Activated CD4-positive, alpha-beta memory T cell treated with anti-CD3 and anti-CD28 coated beads, Interleukin-2, amount 10 ng/mL, durations not matched to agents 7 days and 5 days (primary cell): ENCODE results near the gene HBQ1. TPM values are rescaled to one million over a fixed set of nuclear protein-coding genes. Genes with fewer than 3 reads are reported as not detected.
"Not testable (repeated sequence)": the region's sequence is repeated elsewhere in the genome, so short reads cannot be mapped to it uniquely, and the experiment has no call there.

ENCODE experiments used
- CTCF ChIA-PET: fragments of 350-600 bp; sonication (Branson Sonifier 250); formaldehyde crosslinking; loops from one replicate; lab custom pipeline; 2021; ENCODE audit warnings: antibody characterized with exemption, inconsistent platforms; lab: Charles Lee
- POLR2A ChIA-PET: fragments of 350-600 bp; sonication (Branson Sonifier 250); formaldehyde crosslinking; loops from one replicate; lab custom pipeline; 2021; ENCODE audit warnings: antibody characterized with exemption; lab: Charles Lee
- DNase-seq: peaks from one replicate; pipeline ENCODE4 v3.0.0-alpha.2; 2020
- H3K27ac Mint-ChIP-seq: one replicate; pipeline ENCODE4 v1.8.0; 2021; ENCODE audit warnings: mild to moderate bottlenecking, mixed read lengths
- H3K27me3 Mint-ChIP-seq: one replicate; pipeline ENCODE4 v1.8.0; 2021; ENCODE audit warnings: mixed read lengths
- H3K36me3 Mint-ChIP-seq: one replicate; pipeline ENCODE4 v1.8.0; 2021; ENCODE audit warnings: low read depth, mixed read lengths
- H3K4me1 Mint-ChIP-seq: one replicate; pipeline ENCODE4 v1.8.0; 2021; ENCODE audit warnings: mixed read lengths
- H3K4me3 Mint-ChIP-seq: one replicate; pipeline ENCODE4 v1.8.0; 2021; ENCODE audit warnings: mild to moderate bottlenecking, mixed read lengths
- H3K9me3 Mint-ChIP-seq: one replicate; pipeline ENCODE4 v1.8.0; 2021; ENCODE audit warnings: mixed read lengths
- total RNA-seq, 2 experiments: library from RNA; stranded (reverse); gene quantifications; one replicate each; pipeline ENCODE4 v1.2.3, GENCODE V29; 2021

HBQ1 gene
- total RNA-seq, 2 experiments from 2014 or later = not detected

DNA sequence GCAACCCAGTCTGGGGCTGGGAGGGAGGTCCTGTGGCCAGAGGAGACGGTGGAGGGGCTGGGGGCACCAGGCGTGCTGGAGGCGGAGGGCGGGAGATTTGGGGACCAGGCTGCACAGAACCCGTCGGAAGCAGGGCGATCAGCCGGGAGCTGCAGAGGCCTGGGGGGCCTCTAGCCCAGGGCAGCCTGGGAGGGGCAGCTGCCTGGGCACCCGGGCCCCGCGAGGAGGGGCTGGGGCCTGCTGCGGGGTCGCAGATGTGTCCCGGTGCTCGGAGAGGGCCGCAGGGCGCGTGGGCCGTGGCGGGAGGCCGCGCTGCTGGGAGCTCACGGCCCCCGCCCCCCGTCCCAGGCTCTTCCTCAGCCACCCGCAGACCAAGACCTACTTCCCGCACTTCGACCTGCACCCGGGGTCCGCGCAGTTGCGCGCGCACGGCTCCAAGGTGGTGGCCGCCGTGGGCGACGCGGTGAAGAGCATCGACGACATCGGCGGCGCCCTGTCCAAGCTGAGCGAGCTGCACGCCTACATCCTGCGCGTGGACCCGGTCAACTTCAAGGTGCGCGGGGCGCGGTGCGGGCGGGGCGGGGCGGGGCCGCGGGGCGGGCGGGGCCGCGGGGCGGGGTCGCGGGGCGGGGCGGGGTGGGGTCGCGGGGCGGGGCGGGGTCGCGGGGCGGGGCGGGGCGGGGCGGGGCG lies 16.0 kb upstream of the HBQ1 start:
- H3K4me3 Mint-ChIP-seq, CTCF ChIA-PET, H3K9me3 Mint-ChIP-seq, POLR2A ChIA-PET, H3K4me1 Mint-ChIP-seq, DNase-seq, H3K36me3 Mint-ChIP-seq, H3K27ac Mint-ChIP-seq: not testable (repeated sequence)
- peaks cover 37% of the 10 kb centered on the region for H3K27me3 Mint-ChIP-seq

DNA sequence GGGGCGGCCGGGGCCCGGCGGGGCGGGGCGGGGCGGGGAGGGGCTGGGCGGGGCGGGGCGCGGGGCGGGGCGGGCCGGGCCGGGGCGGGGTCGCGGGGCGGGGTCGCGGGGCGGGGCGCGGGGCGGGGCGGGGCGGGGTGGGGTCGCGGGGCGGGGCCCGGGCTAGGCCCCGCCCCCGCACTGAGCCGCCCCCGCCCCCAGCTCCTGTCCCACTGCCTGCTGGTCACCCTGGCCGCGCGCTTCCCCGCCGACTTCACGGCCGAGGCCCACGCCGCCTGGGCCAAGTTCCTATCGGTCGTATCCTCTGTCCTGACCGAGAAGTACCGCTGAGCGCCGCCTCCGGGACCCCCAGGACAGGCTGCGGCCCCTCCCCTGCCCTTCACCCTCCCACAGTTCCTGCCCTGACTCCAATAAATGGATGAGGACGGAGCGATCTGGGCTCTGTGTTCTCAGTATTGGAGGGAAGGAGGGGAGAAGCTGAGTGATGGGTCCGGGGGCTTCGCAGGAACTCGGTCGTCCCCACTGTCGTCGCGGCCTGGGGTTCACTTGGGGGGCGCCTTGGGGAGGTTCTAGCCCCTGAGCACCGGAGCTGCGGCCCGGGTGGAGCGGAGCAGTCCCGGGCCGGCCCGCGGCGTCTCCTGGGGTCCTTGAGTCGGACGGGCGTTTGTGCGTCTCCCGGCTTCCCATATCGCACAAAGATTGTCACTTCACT lies 15.3 kb upstream of the HBQ1 start:
- no peak for DNase-seq
- Mint-ChIP-seq H3K27me3 (peaks cover 40% of the 10 kb centered on the region), H3K27ac (no peak overlapping the region), H3K4me1 (peaks cover 8% of the 10 kb centered on the region), H3K4me3 (no peak overlapping the region), H3K9me3 (no peaks in the 10 kb centered on the region), H3K36me3 (no peaks in the 10 kb centered on the region)
- CTCF ChIA-PET = no interaction called here
- POLR2A ChIA-PET = no interaction called here

DNA sequence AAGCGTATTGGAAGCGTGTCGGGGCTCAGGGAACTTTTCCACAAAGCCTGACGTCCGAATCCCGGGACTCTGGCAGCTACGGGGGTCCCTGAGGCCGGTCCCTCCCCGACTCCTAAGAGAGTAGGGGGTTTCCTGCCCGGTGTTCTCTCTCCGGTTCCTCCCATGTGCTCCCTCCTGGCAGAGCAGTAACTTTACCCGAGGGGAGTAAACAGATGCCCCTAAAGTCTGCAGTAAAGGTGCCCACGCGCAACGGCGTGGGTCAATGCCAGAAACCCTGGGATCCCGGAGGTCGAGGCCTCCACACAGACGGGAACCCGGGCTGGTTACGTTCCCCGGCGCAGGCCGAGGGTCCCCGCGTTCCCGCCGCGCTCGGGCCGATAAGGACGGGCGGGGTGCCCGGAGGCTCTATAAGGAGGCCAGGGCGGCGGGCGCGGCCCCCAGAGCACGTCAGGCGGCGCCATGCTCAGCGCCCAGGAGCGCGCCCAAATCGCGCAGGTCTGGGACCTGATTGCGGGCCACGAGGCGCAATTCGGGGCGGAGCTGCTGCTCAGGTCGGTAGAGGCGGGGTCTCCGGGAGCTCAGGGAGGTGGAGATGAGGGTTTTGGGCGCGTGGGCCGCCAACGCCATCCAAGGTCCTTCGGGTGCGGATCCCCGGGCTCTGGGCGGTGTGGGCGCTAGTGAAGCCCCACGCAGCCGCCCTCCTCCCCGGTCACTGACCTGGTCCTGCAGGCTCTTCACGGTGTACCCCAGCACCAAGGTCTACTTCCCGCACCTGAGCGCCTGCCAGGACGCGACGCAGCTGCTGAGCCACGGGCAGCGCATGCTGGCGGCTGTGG lies 14.5 kb upstream of the HBQ1 start, which contains the start of gene HBM:
TSS of gene HBM (plus strand) at position 440 of the 836 bp plus-strand sequence. CDS start at position 460, 20 bp downstream.
- POLR2A ChIA-PET = no interaction called here
- Mint-ChIP-seq H3K36me3 (no peaks in the 10 kb centered on the region), H3K9me3 (no peaks in the 10 kb centered on the region), H3K4me1 (peaks cover 8% of the 10 kb centered on the region), H3K27ac (no peak within 1 kb of the TSS), H3K4me3 (no peak within 1 kb of the TSS), H3K27me3 (peaks cover 46% of the 10 kb centered on the region)
- no peak for DNase-seq
- CTCF ChIA-PET = no interaction called here

DNA sequence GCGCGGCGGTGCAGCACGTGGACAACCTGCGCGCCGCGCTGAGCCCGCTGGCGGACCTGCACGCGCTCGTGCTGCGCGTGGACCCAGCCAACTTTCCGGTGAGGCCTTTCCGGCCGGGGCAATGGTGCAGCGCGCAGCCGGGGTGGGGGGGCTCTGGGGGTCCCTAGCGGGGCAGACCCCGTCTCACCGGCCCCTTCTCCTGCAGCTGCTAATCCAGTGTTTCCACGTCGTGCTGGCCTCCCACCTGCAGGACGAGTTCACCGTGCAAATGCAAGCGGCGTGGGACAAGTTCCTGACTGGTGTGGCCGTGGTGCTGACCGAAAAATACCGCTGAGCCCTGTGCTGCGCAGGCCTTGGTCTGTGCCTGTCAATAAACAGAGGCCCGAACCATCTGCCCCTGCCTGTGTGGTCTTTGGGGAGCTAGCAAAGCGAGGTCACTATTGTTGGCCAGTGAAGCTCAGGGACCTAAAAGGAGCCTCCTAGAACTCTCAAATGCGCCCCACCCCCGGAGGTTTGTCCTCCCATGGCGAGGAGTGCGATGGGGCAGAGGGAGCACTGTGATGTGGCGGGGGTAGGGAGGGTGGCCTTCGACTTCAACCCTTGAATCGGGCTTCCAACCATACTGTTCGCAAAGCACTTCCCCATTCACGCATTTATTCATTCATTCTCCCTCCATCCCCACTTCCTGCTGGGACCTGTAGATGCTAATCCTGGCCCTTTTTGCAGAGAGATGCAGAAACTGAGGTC lies 13.7 kb upstream of the HBQ1 start:
- no peak for DNase-seq
- H3K4me1 Mint-ChIP-seq = peaks cover 8% of the 10 kb centered on the region
- H3K4me3 Mint-ChIP-seq = no peak overlapping the region
- H3K9me3 Mint-ChIP-seq = no peaks in the 10 kb centered on the region
- ChIA-PET CTCF (no interaction called here), POLR2A (no interaction called here)
- peaks cover 50% of the 10 kb centered on the region for H3K27me3 Mint-ChIP-seq
- H3K27ac Mint-ChIP-seq = no peak overlapping the region
- H3K36me3 Mint-ChIP-seq = no peaks in the 10 kb centered on the region

DNA sequence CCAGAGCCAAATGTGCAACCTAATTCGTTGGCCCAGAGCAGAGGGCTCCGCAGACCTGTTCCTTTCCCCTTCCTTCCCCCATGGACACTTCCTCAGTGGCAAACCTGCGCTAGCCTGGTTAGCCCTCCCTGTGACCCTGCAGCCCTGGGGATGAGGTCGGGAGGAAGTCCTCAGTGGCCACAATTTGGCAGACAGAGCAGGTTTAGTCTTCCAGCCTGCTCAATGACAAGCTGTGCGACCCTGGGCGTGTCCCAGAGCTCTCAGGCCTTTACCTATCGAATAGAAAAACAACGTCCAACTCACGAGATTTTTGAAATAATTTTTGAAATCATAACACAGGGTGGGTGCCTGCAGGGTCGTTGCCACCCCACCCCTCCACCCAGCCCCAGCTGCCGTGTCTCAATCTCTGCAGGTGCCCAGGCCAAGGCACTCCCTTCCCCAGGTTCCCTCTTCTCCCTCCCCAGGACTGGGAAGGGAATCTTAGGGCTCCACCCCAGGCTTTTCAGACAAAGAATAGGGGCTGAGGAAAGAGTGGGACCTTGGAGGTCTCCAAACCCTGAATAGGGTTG lies 13.1 kb upstream of the HBQ1 start:
- no peak overlapping the region for H3K4me3 Mint-ChIP-seq
- H3K27me3 Mint-ChIP-seq = peaks cover 54% of the 10 kb centered on the region
- ChIA-PET CTCF (no interaction called here), POLR2A (no interaction called here)
- H3K27ac Mint-ChIP-seq = no peak overlapping the region
- no peak for DNase-seq
- H3K36me3 Mint-ChIP-seq = no peaks in the 10 kb centered on the region
- peaks cover 8% of the 10 kb centered on the region for H3K4me1 Mint-ChIP-seq
- H3K9me3 Mint-ChIP-seq = no peaks in the 10 kb centered on the region

DNA sequence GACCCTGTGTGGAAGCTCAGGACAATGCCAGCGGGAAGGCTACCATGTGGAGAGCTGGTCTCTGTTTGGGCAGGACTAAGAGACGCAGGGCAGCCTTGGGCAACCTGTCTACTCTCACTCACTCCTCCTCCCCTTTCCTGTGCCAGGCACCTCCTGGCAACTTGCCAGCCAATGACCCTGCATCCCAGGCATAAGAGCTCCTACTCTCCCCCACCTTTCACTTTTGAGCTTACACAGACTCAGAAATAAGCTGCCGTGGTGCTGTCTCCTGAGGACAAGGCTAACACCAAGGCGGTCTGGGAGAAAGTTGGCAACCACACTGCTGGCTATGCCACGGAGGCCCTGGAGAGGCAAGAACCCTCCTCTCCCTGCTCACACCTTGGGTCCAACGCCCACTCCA lies 11.8 kb upstream of the HBQ1 start:
- Mint-ChIP-seq H3K4me3 (no peak overlapping the region), H3K27me3 (peaks cover 56% of the 10 kb centered on the region), H3K36me3 (no peaks in the 10 kb centered on the region), H3K9me3 (no peaks in the 10 kb centered on the region), H3K27ac (no peak overlapping the region), H3K4me1 (peaks cover 10% of the 10 kb centered on the region)
- CTCF ChIA-PET = interaction anchor here (0.6 to 1.4 kb wide), 3 partner anchors 50 to 83 kb away, joined by 3 to 5 read pairs (median 3); no protein-coding TSS in a partner anchor
- no peak for DNase-seq
- POLR2A ChIA-PET = no interaction called here

DNA sequence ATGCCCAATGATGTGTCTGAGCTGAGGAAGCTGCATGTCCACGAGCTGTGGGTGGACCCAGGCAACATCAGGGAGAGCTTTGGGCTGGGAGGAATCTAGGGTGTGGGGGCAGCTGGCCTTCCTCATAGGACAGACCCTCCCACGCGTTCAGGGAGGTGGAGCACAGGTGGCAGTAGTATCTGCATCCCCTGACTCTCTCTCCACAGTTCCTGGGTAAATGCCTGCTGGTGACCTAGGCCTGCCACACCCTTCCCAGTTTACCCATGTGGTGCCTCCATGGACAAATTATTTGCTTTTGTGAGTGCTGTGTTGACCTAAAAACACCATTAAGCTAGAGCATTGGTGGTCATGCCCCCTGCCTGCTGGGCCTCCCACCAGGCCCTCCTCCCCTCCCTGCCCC lies 11.2 kb upstream of the HBQ1 start:
- H3K9me3 Mint-ChIP-seq = no peaks in the 10 kb centered on the region
- no peak for DNase-seq
- H3K36me3 Mint-ChIP-seq = no peaks in the 10 kb centered on the region
- H3K27ac Mint-ChIP-seq = no peak overlapping the region
- peaks cover 12% of the 10 kb centered on the region for H3K4me1 Mint-ChIP-seq
- CTCF ChIA-PET = interaction anchor here (1.2 to 1.4 kb wide), 2 partner anchors 51 to 62 kb away, joined by 3 to 5 read pairs; no protein-coding TSS in a partner anchor
- POLR2A ChIA-PET = no interaction called here
- no peak overlapping the region for H3K4me3 Mint-ChIP-seq
- H3K27me3 Mint-ChIP-seq = peaks cover 59% of the 10 kb centered on the region

DNA sequence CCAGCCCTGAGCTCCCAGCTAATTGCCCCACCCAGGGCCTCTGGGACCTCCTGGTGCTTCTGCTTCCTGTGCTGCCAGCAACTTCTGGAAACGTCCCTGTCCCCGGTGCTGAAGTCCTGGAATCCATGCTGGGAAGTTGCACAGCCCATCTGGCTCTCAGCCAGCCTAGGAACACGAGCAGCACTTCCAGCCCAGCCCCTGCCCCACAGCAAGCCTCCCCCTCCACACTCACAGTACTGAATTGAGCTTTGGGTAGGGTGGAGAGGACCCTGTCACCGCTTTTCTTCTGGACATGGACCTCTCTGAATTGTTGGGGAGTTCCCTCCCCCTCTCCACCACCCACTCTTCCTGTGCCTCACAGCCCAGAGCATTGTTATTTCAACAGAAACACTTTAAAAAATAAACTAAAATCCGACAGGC lies 10.2 kb upstream of the HBQ1 start:
- not testable (repeated sequence) for H3K9me3 Mint-ChIP-seq
- CTCF ChIA-PET = interaction anchor here (0.9 kb wide), 2 partner anchors 29 to 65 kb away, joined by 3 to 5 read pairs; partner anchors contain the start of gene FAM234A

DNA sequence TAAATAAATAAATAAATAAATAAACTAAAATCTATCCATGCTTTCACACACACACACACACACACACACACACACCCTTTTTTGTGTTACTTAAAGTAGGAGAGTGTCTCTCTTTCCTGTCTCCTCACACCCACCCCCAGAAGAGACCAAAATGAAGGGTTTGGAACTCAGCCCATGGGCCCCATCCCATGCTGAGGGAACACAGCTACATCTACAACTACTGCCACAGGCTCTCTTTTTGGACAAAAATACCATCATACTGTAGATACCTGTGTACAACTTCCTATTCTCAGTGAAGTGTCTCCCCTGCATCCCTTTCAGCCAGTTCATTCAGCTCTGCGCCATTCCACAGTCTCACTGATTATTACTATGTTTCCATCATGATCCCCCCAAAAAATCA lies 9.5 kb upstream of the HBQ1 start:
- Mint-ChIP-seq H3K27ac (no peak overlapping the region), H3K9me3 (no peaks in the 10 kb centered on the region), H3K36me3 (no peaks in the 10 kb centered on the region), H3K4me3 (no peak overlapping the region), H3K4me1 (peaks cover 17% of the 10 kb centered on the region), H3K27me3 (peaks cover 71% of the 10 kb centered on the region)
- no peak for DNase-seq
- CTCF ChIA-PET = interaction anchor here (0.9 kb wide), 2 partner anchors 30 to 64 kb away, joined by 3 to 5 read pairs; partner anchors contain the start of gene FAM234A
- POLR2A ChIA-PET = no interaction called here

More for the DNA sequence above, 10.2 kb upstream of the HBQ1 start:
- Mint-ChIP-seq H3K4me1 (peaks cover 16% of the 10 kb centered on the region), H3K27me3 (peaks cover 69% of the 10 kb centered on the region)
- POLR2A ChIA-PET, H3K27ac Mint-ChIP-seq, H3K4me3 Mint-ChIP-seq, H3K36me3 Mint-ChIP-seq, DNase-seq: not testable (repeated sequence)

DNA sequence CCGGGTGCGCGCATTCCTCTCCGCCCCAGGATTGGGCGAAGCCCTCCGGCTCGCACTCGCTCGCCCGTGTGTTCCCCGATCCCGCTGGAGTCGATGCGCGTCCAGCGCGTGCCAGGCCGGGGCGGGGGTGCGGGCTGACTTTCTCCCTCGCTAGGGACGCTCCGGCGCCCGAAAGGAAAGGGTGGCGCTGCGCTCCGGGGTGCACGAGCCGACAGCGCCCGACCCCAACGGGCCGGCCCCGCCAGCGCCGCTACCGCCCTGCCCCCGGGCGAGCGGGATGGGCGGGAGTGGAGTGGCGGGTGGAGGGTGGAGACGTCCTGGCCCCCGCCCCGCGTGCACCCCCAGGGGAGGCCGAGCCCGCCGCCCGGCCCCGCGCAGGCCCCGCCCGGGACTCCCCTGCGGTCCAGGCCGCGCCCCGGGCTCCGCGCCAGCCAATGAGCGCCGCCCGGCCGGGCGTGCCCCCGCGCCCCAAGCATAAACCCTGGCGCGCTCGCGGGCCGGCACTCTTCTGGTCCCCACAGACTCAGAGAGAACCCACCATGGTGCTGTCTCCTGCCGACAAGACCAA lies 7.8 kb upstream of the HBQ1 start, which contains the start of gene HBA2:
TSS of gene HBA2 (plus strand) at position 503 of the 568 bp plus-strand sequence. CDS start at position 540, 37 bp downstream.
- H3K27ac Mint-ChIP-seq, H3K9me3 Mint-ChIP-seq, H3K36me3 Mint-ChIP-seq, DNase-seq, H3K4me3 Mint-ChIP-seq, POLR2A ChIA-PET, CTCF ChIA-PET: not testable (repeated sequence)
- Mint-ChIP-seq H3K27me3 (peaks cover 61% of the 10 kb centered on the region), H3K4me1 (peaks cover 15% of the 10 kb centered on the region)

DNA sequence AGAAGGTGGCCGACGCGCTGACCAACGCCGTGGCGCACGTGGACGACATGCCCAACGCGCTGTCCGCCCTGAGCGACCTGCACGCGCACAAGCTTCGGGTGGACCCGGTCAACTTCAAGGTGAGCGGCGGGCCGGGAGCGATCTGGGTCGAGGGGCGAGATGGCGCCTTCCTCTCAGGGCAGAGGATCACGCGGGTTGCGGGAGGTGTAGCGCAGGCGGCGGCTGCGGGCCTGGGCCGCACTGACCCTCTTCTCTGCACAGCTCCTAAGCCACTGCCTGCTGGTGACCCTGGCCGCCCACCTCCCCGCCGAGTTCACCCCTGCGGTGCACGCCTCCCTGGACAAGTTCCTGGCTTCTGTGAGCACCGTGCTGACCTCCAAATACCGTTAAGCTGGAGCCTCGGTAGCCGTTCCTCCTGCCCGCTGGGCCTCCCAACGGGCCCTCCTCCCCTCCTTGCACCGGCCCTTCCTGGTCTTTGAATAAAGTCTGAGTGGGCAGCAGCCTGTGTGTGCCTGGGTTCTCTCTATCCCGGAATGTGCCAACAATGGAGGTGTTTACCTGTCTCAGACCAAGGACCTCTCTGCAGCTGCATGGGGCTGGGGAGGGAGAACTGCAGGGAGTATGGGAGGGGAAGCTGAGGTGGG lies 6.9 kb upstream of the HBQ1 start:
- DNase-seq, POLR2A ChIA-PET, H3K9me3 Mint-ChIP-seq, H3K4me3 Mint-ChIP-seq, H3K27ac Mint-ChIP-seq, H3K36me3 Mint-ChIP-seq, CTCF ChIA-PET: not testable (repeated sequence)
- peaks cover 15% of the 10 kb centered on the region for H3K4me1 Mint-ChIP-seq
- H3K27me3 Mint-ChIP-seq = peaks cover 64% of the 10 kb centered on the region
